Caco-2 (cell line): ENCODE measurements around the gene PLXNB2. TPM values are rescaled to one million over a fixed set of nuclear protein-coding genes. Genes with fewer than 3 reads are reported as not detected.

Experiments used
- BruUV-seq: library from RNA; stranded (reverse); fragments of 400-500 nt; replicated peaks from 2 replicates; lab custom pipeline; 2021; lab: Mats Ljungman, UMichigan
- CTCF ChIA-PET: fragments of 300-600 bp; sonication (Branson Sonifier 250); formaldehyde crosslinking; loops from one replicate; lab custom pipeline; 2022; ENCODE audit warnings: antibody characterized with exemption; lab: Charles Lee
- POLR2A ChIA-PET: fragments of 300-600 bp; sonication (Branson Sonifier 250); formaldehyde crosslinking; loops from one replicate; lab custom pipeline; 2022; ENCODE audit warnings: antibody characterized with exemption; lab: Charles Lee
- DNase-seq, 2 experiments: peaks; one replicate each; pipeline versions ENCODE4 v3.0.0 to v3.0.0-alpha.2; 2020 to 2022
- H3K27me3 ChIP-seq: replicated peaks from 2 replicates; pipeline ENCODE4 v1.6.0; 2011; ENCODE audit warnings: low read length; ENCODE audit not compliant: control insufficient read depth, insufficient read depth
- H3K36me3 ChIP-seq: 2 replicates; pipeline ENCODE4 v1.5.1; 2011; ENCODE audit warnings: low read length; ENCODE audit not compliant: control insufficient read depth, insufficient read depth
- H3K4me1 ChIP-seq: fragments of 250-450 bp; sonication (Bioruptor Pico); 2 replicates; pipeline ENCODE4 v1.5.1; 2020; ENCODE audit warnings: mild to moderate bottlenecking
- H3K4me3 ChIP-seq: 2 replicates; pipeline ENCODE4 v1.5.1; 2011; ENCODE audit warnings: low read depth, mild to moderate bottlenecking, control low read depth, low read length
- H3K9me3 ChIP-seq: fragments of 250-450 bp; sonication (Bioruptor Pico); 2 replicates; pipeline ENCODE4 v1.5.1; 2020; ENCODE audit warnings: mild to moderate bottlenecking, moderate library complexity
- H3K27ac Mint-ChIP-seq: one replicate; pipeline ENCODE4 v1.8.0; 2022; ENCODE audit warnings: mixed read lengths; ENCODE audit not compliant: unreplicated experiment
- H3K27me3 Mint-ChIP-seq: one replicate; pipeline ENCODE4 v1.8.0; 2022; ENCODE audit warnings: mixed read lengths; ENCODE audit not compliant: insufficient read depth, unreplicated experiment
- H3K36me3 Mint-ChIP-seq: one replicate; pipeline ENCODE4 v1.8.0; 2022; ENCODE audit warnings: mild to moderate bottlenecking, mixed read lengths; ENCODE audit not compliant: insufficient read depth, unreplicated experiment
- H3K4me1 Mint-ChIP-seq: one replicate; pipeline ENCODE4 v1.8.0; 2022; ENCODE audit warnings: low read depth, mixed read lengths; ENCODE audit not compliant: unreplicated experiment
- H3K4me3 Mint-ChIP-seq: one replicate; pipeline ENCODE4 v1.8.0; 2022; ENCODE audit warnings: mild to moderate bottlenecking, moderate library complexity, mixed read lengths; ENCODE audit not compliant: unreplicated experiment
- H3K9me3 Mint-ChIP-seq: one replicate; pipeline ENCODE4 v1.8.0; 2022; ENCODE audit warnings: mixed read lengths; ENCODE audit not compliant: unreplicated experiment
- CTCF ChIP-seq, 2 experiments: fragments of 200-600 bp in 1 of 2; IDR thresholded peaks; 1 replicate in 1 of 2; 2 replicates in 1 of 2; pipeline versions ENCODE4 v1.5.1 to v1.8.0; 2011 to 2022; ENCODE audit warnings: antibody characterized with exemption in 1 of 2, control low read depth in 1 of 2, inconsistent platforms in 1 of 2, low read depth in 1 of 2, low read length in 1 of 2, mild to moderate bottlenecking in 1 of 2, moderate library complexity in 1 of 2; ENCODE audit not compliant: insufficient read depth in 1 of 2, severe bottlenecking in 1 of 2, unreplicated experiment in 1 of 2
- intact Hi-C: fragments of 100-400 bp; cut with micrococcal nuclease; formaldehyde crosslinking; loops from one replicate; pipeline ENCODE4 v1.10.0; 2022; ENCODE audit not compliant: unreplicated experiment
- total RNA-seq: library from RNA; stranded (reverse); gene quantifications from 2 replicates; pipeline ENCODE4 v1.2.3, GENCODE V29; 2022

PLXNB2 gene
- total RNA-seq, 1 experiment from 2014 or later: 260 TPM

GRCh38 chr22:50256258-50256862 is 51.1 kb downstream of the PLXNB2 start:
- intact Hi-C loops: no loop called here
- BruUV-seq: no TSS peak
- Mint-ChIP-seq H3K4me1 (no peaks in the 10 kb centered on the region), H3K27ac (no peak overlapping the region), H3K4me3 (no peak overlapping the region), H3K9me3 (no peaks in the 10 kb centered on the region), H3K27me3 (no peaks in the 10 kb centered on the region), H3K36me3 (peaks cover 10% of the 10 kb centered on the region)
- H3K36me3 ChIP-seq: no peaks in the 10 kb centered on the region
- H3K4me3 ChIP-seq: no peak overlapping the region
- no peak for DNase-seq
- no peak for TF ChIP-seq CTCF (IDR thresholded peaks at IDR 0.05; ENCODE audit: insufficient read depth in 1 of 2, low read depth in 1 of 2, low read length in 1 of 2, severe bottlenecking in 1 of 2, unreplicated experiment in 1 of 2)
- ChIA-PET POLR2A (no interaction called here), CTCF (no interaction called here)
- no peaks in the 10 kb centered on the region for H3K9me3 ChIP-seq
- peaks cover 11% of the 10 kb centered on the region; the same call in 1 of the 2 replicates for H3K4me1 ChIP-seq
- no peaks in the 10 kb centered on the region for H3K27me3 ChIP-seq

- H3K9me3 Mint-ChIP-seq: no peaks in the 10 kb centered on the region
- no TSS peak for BruUV-seq
- intact Hi-C loops: no loop called here
- Histone ChIP-seq H3K27me3 (no peaks in the 10 kb centered on the region), H3K9me3 (no peaks in the 10 kb centered on the region), H3K36me3 (no peaks in the 10 kb centered on the region), H3K4me3 (no peak overlapping the region), H3K4me1 (peaks cover 11% of the 10 kb centered on the region; the same call in 1 of the 2 replicates)
- TF ChIP-seq CTCF (IDR thresholded peaks at IDR 0.05; ENCODE audit: insufficient read depth in 1 of 2, low read depth in 1 of 2, low read length in 1 of 2, severe bottlenecking in 1 of 2, unreplicated experiment in 1 of 2): no peak
- H3K36me3 Mint-ChIP-seq: peaks cover 11% of the 10 kb centered on the region
- no peaks in the 10 kb centered on the region for H3K4me1 Mint-ChIP-seq
- H3K4me3 Mint-ChIP-seq: no peak overlapping the region
- H3K27me3 Mint-ChIP-seq: no peaks in the 10 kb centered on the region
- POLR2A ChIA-PET: no interaction called here
- H3K27ac Mint-ChIP-seq: no peak overlapping the region
- CTCF ChIA-PET: no interaction called here
- no peak for DNase-seq
Measured at GRCh38 chr22:50255607-50256006, 51.8 kb downstream of the PLXNB2 start.

GRCh38 chr22:50255099-50255498 is 52.3 kb downstream of the PLXNB2 start:
- no peaks in the 10 kb centered on the region for H3K27me3 ChIP-seq
- TF ChIP-seq CTCF (IDR thresholded peaks at IDR 0.05; ENCODE audit: insufficient read depth in 1 of 2, low read depth in 1 of 2, low read length in 1 of 2, severe bottlenecking in 1 of 2, unreplicated experiment in 1 of 2): no peak
- ChIA-PET POLR2A (no interaction called here), CTCF (no interaction called here)
- Mint-ChIP-seq H3K27me3 (no peaks in the 10 kb centered on the region), H3K4me3 (no peak overlapping the region), H3K36me3 (peaks cover 16% of the 10 kb centered on the region), H3K9me3 (no peaks in the 10 kb centered on the region), H3K27ac (no peak overlapping the region), H3K4me1 (no peaks in the 10 kb centered on the region)
- peaks cover 11% of the 10 kb centered on the region for H3K4me1 ChIP-seq
- no peak overlapping the region for H3K4me3 ChIP-seq
- no peaks in the 10 kb centered on the region for H3K9me3 ChIP-seq
- no TSS peak for BruUV-seq
- intact Hi-C loops: no loop called here
- no peak for DNase-seq
- no peaks in the 10 kb centered on the region for H3K36me3 ChIP-seq
